22Rv1 (cell line): ENCODE data around the gene AMIGO1.

ENCODE experiments used
- H3K27ac ChIP-seq: fragments of 450-650 bp; 2 replicates; pipeline ENCODE4 v1.5.1; 2017
- CTCF ChIP-seq: fragments of 450-650 bp; IDR thresholded peaks from 2 replicates; pipeline ENCODE4 v1.5.1; 2017; ENCODE audit warnings: mild to moderate bottlenecking
- ZFX ChIP-seq: fragments of 450-650 bp; IDR thresholded peaks from 2 replicates; pipeline ENCODE4 v1.6.1; 2017; ENCODE audit warnings: antibody characterized with exemption, borderline replicate concordance

The AMIGO1 gene

DNA sequence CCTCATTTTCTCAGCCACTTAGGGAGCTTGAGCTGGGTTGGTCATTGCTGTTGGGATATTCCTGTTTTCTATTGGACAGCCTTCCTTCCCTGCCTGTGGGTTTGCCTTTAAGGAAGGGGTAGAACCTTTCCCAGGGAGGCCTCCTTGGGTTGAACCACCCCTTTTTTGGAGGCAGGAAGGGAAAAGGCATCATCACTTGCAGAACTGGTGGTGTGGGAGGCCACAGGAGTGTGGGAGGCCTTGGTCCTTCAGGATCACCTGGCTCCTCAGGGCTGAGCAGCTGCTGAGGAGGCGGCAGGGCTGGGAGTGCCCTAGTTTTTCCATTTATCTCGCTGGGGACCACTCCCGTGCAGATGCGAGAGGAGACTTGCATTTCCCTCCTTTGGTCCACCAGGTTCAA is 16.3 kb downstream of the AMIGO1 start:
- H3K27ac ChIP-seq = 0 out of 2 replicates have a peak overlapping the region, but pooled peaks have one; percentile 73
- no peak for TF ChIP-seq CTCF
- TF ChIP-seq ZFX = no peak

- TF ChIP-seq ZFX = no peak
- no peak for TF ChIP-seq CTCF
- no peak overlapping the region for H3K27ac ChIP-seq
Observed at GRCh38 chr1:109492779-109493178, 16.7 kb downstream of the AMIGO1 start.

DNA sequence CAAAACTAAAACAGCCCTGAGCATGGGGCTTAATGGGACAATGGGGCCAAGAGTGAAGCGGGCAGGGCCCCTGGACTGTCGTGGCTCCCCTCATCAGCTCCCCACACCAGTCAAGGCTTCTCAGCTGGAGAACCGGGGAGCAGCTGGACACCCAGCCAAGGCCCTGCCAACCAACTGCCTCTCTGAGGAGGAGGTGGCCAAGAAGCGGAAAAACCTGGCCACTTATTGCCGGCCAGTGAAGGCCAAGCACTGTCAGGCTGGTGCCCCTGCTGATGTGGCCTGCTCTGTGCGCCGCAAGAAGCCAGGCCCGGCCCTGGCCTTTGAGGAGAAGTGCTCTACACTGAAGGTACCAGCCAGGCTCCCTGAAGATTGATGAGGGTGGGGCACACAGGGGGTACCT is 18.2 kb downstream of the AMIGO1 start:
- TF ChIP-seq CTCF = no peak
- no peak for TF ChIP-seq ZFX
- H3K27ac ChIP-seq = no peak overlapping the region

GRCh38 chr1:109490934-109491302 is 18.6 kb downstream of the AMIGO1 start:
- H3K27ac ChIP-seq = no peak overlapping the region
- no peak for TF ChIP-seq ZFX
- TF ChIP-seq CTCF = peak; percentile 44

- TF ChIP-seq CTCF (peak; percentile 83), ZFX (no peak)
- no peak overlapping the region for H3K27ac ChIP-seq
Observed at GRCh38 chr1:109490029-109490933, 19.2 kb downstream of the AMIGO1 start.

DNA sequence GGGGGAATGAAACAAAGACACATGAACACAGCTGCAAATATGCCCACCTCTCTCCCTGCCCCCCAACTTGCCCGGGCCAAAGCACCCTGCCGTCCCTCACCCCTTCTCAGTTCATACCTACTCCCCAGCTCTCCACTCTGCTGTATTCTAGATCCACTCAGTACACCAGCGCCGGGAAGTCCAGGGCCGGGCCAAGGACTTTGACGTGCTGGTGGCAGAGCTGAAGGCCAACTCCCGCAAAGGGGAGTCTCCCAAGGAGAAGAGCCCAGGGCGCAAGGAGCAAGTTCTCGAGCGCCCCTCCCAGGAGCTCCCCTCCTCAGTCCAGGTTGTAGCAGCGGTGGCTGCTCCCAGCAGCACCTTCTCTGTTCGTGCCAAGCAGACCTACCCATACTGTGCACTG is 20.8 kb downstream of the AMIGO1 start:
- TF ChIP-seq CTCF (no peak), ZFX (no peak)
- H3K27ac ChIP-seq = no peak overlapping the region

GRCh38 chr1:109488201-109488600 is 21.3 kb downstream of the AMIGO1 start:
- TF ChIP-seq ZFX (no peak), CTCF (no peak)
- H3K27ac ChIP-seq = no peak overlapping the region
